ENCODE data around the gene ZNF471. TPM values are rescaled to one million over a fixed set of nuclear protein-coding genes. Genes with fewer than 3 reads are reported as not detected.

The ZNF471 gene
- total RNA-seq, 4 donors from 2014 or later: 8.5 to 10.8 (median 9.1) TPM

- H3K27me3 ChIP-seq: no peaks in the 10 kb centered on the region
- H3K27ac ChIP-seq: peak overlapping the region; percentile 34 to 81 (median 70)
- H3K4me1 ChIP-seq: peaks cover 17 to 19% of the 10 kb centered on the region in 2 donors
- no peaks in the 10 kb centered on the region for H3K36me3 ChIP-seq
- WGBS, 2 donors: 0 to 1% methylated on average over 21 to 57 of the region's 80 CpGs
- no peaks in the 10 kb centered on the region for H3K9me3 ChIP-seq
- peak; percentile 92 to 94 for DNase-seq
- peak in 1 of 2 donors; percentile 70 for TF ChIP-seq POLR2A (IDR thresholded peaks at IDR 0.05)
- no peak for TF ChIP-seq CTCF (IDR thresholded peaks at IDR 0.05)
- intact Hi-C loops (cut with DNase I): no loop called here
- peak overlapping the region; percentile 32 to 89 (median 79) for H3K4me3 ChIP-seq (replicated peaks in 1 of 3)
Measured at GRCh38 chr19:56477429-56478338, 30.0 kb upstream of the ZNF471 start.

- no peaks in the 10 kb centered on the region for H3K4me1 ChIP-seq
- DNase-seq: no peak
- peaks cover 8 to 14% of the 10 kb centered on the region in 2 donors for H3K36me3 ChIP-seq
- H3K4me3 ChIP-seq (replicated peaks in 1 of 3): no peak overlapping the region
- no peak overlapping the region for H3K27ac ChIP-seq
- 80 to 81% methylated on average over 3 of the region's 3 CpGs for whole genome bisulfite sequencing, 2 donors
- H3K9me3 ChIP-seq: no peaks in the 10 kb centered on the region
- TF ChIP-seq POLR2A (IDR thresholded peaks at IDR 0.05): no peak
- TF ChIP-seq CTCF (IDR thresholded peaks at IDR 0.05): no peak
- H3K27me3 ChIP-seq: no peaks in the 10 kb centered on the region
- intact Hi-C loops (cut with DNase I): no loop called here
Measured at GRCh38 chr19:56491399-56491798, 16.3 kb upstream of the ZNF471 start.

DNA sequence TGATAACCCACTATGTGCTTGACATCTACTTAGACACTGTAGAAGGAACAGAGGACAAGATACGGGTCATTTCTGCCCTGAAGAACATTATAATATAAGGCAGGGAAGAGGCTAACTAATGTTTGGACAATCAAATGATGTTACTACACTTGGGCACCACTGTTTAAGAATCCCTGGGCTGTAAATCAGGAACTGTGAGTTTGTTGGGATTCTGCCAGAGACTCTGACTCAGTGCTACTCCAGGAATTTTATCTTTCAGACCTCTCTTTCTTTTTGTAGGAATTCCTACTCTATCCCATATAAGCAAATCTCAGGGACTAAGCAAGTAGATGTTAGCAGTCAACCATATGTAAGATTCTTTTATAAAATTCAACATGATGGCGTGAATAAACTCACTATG, 3.1 kb upstream of the ZNF471 start:
- WGBS, 2 donors: 94 to 95% methylated on average over 2 of the region's 2 CpGs

DNA sequence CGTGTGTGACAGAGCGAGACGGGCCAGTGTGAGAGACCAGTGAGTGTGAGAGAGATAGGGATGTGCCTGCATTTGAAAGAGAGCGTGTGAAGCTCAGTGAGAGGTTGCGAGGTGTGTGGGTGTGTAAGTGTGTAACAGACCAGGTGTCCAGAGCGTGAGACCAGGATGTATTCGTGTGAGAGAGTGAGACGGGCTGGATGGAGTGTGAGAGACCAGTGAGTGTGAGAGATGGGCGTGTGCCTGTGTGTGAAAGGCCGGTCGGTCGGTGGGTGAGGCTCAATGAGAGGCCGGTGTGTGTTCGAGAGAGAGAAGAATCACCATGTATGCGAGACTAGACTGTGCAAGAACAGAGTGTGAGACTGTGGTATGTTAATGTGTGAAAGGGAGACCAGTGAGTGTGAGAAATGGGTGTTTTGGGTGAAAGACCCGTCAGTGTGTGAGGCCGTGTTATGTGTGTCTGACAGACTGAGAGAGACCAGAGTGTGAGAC, 679 bp downstream of the ZNF471 start:
- 5 to 7% methylated on average over 17 of the region's 17 CpGs for WGBS, 2 donors
- H3K27ac ChIP-seq: peak overlapping the region; percentile 91 to 97 (median 96)

More for the DNA sequence above, 3.1 kb upstream of the ZNF471 start:
- peaks cover 5 to 6% of the 10 kb centered on the region in 2 donors for H3K4me1 ChIP-seq
- H3K27me3 ChIP-seq: no peaks in the 10 kb centered on the region
- no peak overlapping the region for H3K27ac ChIP-seq
- no peaks in the 10 kb centered on the region for H3K36me3 ChIP-seq
- no peaks in the 10 kb centered on the region for H3K9me3 ChIP-seq
- no peak overlapping the region for H3K4me3 ChIP-seq (replicated peaks in 1 of 3)
- intact Hi-C loops (cut with DNase I): no loop called here
- TF ChIP-seq CTCF (IDR thresholded peaks at IDR 0.05) (no peak), POLR2A (IDR thresholded peaks at IDR 0.05) (no peak)
- DNase-seq: no peak

More for the DNA sequence above, 679 bp downstream of the ZNF471 start:
- no peaks in the 10 kb centered on the region for H3K27me3 ChIP-seq
- TF ChIP-seq POLR2A (IDR thresholded peaks at IDR 0.05): no peak
- no peak for TF ChIP-seq CTCF (IDR thresholded peaks at IDR 0.05)
- DNase-seq: no peak
- no peaks in the 10 kb centered on the region for H3K9me3 ChIP-seq
- H3K4me1 ChIP-seq: peaks cover 5 to 6% of the 10 kb centered on the region in 2 donors
- intact Hi-C loops (cut with DNase I): no loop called here
- no peaks in the 10 kb centered on the region for H3K36me3 ChIP-seq
- peak overlapping the region; percentile 16 to 66 (median 43) for H3K4me3 ChIP-seq (replicated peaks in 1 of 3)

All from thyroid gland (tissue), 4 donors.